GM19023 (cell line): Measurements from ENCODE around the gene SLC48A1.
A peak's percentile ranks its signal among the peaks of the same experiment; 100 is the strongest.

Experiments
- ATAC-seq: cut with Tn5 transposase; IDR thresholded peaks from one replicate; pipeline ENCODE4 v1.9.1; 2021; ENCODE audit warnings: mild to moderate bottlenecking, moderate library complexity; ENCODE audit not compliant: unreplicated experiment

The SLC48A1 gene

GRCh38 chr12:47744005-47744651, 28.9 kb upstream of the SLC48A1 start:
- no peak for ATAC-seq

- ATAC-seq = no peak
Observed at GRCh38 chr12:47744778-47745436, 28.1 kb upstream of the SLC48A1 start.

GRCh38 chr12:47745485-47746041, 27.5 kb upstream of the SLC48A1 start:
- no peak for ATAC-seq

GRCh38 chr12:47746073-47746472, 27.0 kb upstream of the SLC48A1 start:
- ATAC-seq = no peak

GRCh38 chr12:47746523-47746922, 26.5 kb upstream of the SLC48A1 start:
- no peak for ATAC-seq

- ATAC-seq = no peak
Observed at GRCh38 chr12:47747126-47747525, 25.9 kb upstream of the SLC48A1 start.

- no peak for ATAC-seq
Observed at GRCh38 chr12:47747596-47748506, 25.2 kb upstream of the SLC48A1 start.

GRCh38 chr12:47748507-47748828, 24.6 kb upstream of the SLC48A1 start:
- no peak for ATAC-seq

- no peak for ATAC-seq
Observed at GRCh38 chr12:47748899-47749298, 24.1 kb upstream of the SLC48A1 start.

GRCh38 chr12:47750229-47750798, 22.7 kb upstream of the SLC48A1 start:
- no peak for ATAC-seq

- ATAC-seq = no peak
Observed at GRCh38 chr12:47750916-47751470, 22.0 kb upstream of the SLC48A1 start.

GRCh38 chr12:47751561-47751960, 21.5 kb upstream of the SLC48A1 start:
- no peak for ATAC-seq

GRCh38 chr12:47752121-47752520, 20.9 kb upstream of the SLC48A1 start:
- ATAC-seq = no peak

GRCh38 chr12:47752552-47752951, 20.5 kb upstream of the SLC48A1 start:
- no peak for ATAC-seq

- no peak for ATAC-seq
Observed at GRCh38 chr12:47753021-47754001, 19.7 kb upstream of the SLC48A1 start.

GRCh38 chr12:47754126-47754525, 18.9 kb upstream of the SLC48A1 start:
- ATAC-seq = no peak

GRCh38 chr12:47754881-47755280, 18.2 kb upstream of the SLC48A1 start:
- peak; percentile 5 for ATAC-seq

- ATAC-seq = peak; percentile 67
Observed at GRCh38 chr12:47755655-47756562, 17.1 kb upstream of the SLC48A1 start.
